Measurements from ENCODE around the gene ASIC4.

Gene ASIC4

DNA sequence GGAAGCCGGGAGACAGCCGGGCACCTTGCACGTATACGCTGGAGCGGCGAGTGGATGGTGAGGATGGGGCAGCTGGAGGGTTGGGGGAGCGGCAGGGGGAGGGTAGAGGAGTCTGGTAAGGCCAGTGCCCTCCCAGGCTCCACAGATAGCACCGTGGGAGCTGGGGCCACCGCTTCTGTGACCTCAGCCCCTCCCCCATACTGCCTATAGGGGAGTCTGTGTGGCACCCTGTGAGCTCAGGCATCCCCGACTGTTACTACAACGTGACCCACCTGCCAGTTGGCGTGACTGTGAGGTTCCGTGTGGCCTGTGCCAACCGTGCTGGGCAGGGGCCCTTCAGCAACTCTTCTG, 25.5 kb upstream of the ASIC4 start:
- Histone ChIP-seq H3K27ac (replicated peaks) (no peak overlapping the region), H3K4me3 (replicated peaks; ENCODE audit: insufficient read depth, low read length) (no peak overlapping the region), H3K27me3 (ENCODE audit: insufficient read depth, poor library complexity, severe bottlenecking) (peaks cover 39% of the 10 kb centered on the region)
- no peak for DNase-seq (ENCODE audit: low read depth in 1 of 2, low spot score in 1 of 2)
- no peak for TF ChIP-seq POLR2AphosphoS5 (IDR thresholded peaks at IDR 0.05; ENCODE audit: low read depth)
- TF ChIP-seq GABPA (IDR thresholded peaks at IDR 0.05; ENCODE audit: low read depth) = no peak
- TF ChIP-seq, protein P1, sequence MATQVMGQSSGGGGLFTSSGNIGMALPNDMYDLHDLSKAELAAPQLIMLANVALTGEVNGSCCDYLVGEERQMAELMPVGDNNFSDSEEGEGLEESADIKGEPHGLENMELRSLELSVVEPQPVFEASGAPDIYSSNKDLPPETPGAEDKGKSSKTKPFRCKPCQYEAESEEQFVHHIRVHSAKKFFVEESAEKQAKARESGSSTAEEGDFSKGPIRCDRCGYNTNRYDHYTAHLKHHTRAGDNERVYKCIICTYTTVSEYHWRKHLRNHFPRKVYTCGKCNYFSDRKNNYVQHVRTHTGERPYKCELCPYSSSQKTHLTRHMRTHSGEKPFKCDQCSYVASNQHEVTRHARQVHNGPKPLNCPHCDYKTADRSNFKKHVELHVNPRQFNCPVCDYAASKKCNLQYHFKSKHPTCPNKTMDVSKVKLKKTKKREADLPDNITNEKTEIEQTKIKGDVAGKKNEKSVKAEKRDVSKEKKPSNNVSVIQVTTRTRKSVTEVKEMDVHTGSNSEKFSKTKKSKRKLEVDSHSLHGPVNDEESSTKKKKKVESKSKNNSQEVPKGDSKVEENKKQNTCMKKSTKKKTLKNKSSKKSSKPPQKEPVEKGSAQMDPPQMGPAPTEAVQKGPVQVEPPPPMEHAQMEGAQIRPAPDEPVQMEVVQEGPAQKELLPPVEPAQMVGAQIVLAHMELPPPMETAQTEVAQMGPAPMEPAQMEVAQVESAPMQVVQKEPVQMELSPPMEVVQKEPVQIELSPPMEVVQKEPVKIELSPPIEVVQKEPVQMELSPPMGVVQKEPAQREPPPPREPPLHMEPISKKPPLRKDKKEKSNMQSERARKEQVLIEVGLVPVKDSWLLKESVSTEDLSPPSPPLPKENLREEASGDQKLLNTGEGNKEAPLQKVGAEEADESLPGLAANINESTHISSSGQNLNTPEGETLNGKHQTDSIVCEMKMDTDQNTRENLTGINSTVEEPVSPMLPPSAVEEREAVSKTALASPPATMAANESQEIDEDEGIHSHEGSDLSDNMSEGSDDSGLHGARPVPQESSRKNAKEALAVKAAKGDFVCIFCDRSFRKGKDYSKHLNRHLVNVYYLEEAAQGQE (IDR thresholded peaks at IDR 0.05; ENCODE audit: insufficient replicate concordance, low read depth) = no peak
- TF ChIP-seq, protein P2, sequence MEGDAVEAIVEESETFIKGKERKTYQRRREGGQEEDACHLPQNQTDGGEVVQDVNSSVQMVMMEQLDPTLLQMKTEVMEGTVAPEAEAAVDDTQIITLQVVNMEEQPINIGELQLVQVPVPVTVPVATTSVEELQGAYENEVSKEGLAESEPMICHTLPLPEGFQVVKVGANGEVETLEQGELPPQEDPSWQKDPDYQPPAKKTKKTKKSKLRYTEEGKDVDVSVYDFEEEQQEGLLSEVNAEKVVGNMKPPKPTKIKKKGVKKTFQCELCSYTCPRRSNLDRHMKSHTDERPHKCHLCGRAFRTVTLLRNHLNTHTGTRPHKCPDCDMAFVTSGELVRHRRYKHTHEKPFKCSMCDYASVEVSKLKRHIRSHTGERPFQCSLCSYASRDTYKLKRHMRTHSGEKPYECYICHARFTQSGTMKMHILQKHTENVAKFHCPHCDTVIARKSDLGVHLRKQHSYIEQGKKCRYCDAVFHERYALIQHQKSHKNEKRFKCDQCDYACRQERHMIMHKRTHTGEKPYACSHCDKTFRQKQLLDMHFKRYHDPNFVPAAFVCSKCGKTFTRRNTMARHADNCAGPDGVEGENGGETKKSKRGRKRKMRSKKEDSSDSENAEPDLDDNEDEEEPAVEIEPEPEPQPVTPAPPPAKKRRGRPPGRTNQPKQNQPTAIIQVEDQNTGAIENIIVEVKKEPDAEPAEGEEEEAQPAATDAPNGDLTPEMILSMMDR (IDR thresholded peaks at IDR 0.05; ENCODE audit: insufficient read depth, low read length) = no peak
- TF ChIP-seq SPI1 (IDR thresholded peaks at IDR 0.05; ENCODE audit: borderline replicate concordance, low read depth) = no peak

DNA sequence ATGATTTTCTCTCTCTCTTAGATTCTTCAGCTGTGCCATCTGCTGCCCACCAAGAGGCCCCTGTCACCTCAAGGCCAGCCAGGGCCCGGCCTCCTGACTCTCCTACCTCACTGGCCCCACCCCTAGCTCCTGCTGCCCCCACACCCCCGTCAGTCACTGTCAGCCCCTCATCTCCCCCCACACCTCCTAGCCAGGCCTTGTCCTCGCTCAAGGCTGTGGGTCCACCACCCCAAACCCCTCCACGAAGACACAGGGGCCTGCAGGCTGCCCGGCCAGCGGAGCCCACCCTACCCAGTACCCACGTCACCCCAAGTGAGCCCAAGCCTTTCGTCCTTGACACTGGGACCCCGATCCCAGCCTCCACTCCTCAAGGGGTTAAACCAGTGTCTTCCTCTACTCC, 25.0 kb upstream of the ASIC4 start:
- Histone ChIP-seq H3K27me3 (ENCODE audit: insufficient read depth, poor library complexity, severe bottlenecking) (peaks cover 38% of the 10 kb centered on the region), H3K4me3 (replicated peaks; ENCODE audit: insufficient read depth, low read length) (no peak overlapping the region), H3K27ac (replicated peaks) (no peak overlapping the region)
- no peak for DNase-seq (ENCODE audit: low read depth in 1 of 2, low spot score in 1 of 2)
- TF ChIP-seq, protein P1 (IDR thresholded peaks at IDR 0.05; ENCODE audit: insufficient replicate concordance, low read depth) = no peak
- TF ChIP-seq, protein P2 (IDR thresholded peaks at IDR 0.05; ENCODE audit: insufficient read depth, low read length) = no peak
- TF ChIP-seq POLR2AphosphoS5 (IDR thresholded peaks at IDR 0.05; ENCODE audit: low read depth) (no peak), GABPA (IDR thresholded peaks at IDR 0.05; ENCODE audit: low read depth) (no peak)

DNA sequence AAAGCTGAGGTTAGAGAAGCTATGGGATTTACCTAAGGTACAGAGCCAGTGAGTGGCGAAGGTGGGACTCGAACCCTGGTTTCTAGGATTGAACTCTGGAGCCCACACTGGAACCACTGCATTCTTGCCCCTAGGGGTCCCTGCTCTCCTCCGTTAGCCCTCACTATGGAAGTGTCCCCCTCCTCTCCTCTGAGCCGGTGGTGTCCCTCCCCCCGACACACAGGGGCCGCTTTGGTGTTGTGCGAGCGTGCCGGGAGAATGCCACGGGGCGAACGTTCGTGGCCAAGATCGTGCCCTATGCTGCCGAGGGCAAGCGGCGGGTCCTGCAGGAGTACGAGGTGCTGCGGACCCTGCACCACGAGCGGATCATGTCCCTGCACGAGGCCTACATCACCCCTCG, 24.1 kb upstream of the ASIC4 start:
- no peak overlapping the region for H3K4me3 ChIP-seq (replicated peaks; ENCODE audit: insufficient read depth, low read length)
- no peak for TF ChIP-seq POLR2AphosphoS5 (IDR thresholded peaks at IDR 0.05; ENCODE audit: low read depth)
- TF ChIP-seq, protein P2 (IDR thresholded peaks at IDR 0.05; ENCODE audit: insufficient read depth, low read length) = no peak
- TF ChIP-seq GABPA (IDR thresholded peaks at IDR 0.05; ENCODE audit: low read depth) = no peak
- no peak for DNase-seq (ENCODE audit: low read depth in 1 of 2, low spot score in 1 of 2)
- H3K27ac ChIP-seq (replicated peaks) = no peak overlapping the region
- peaks cover 41% of the 10 kb centered on the region for H3K27me3 ChIP-seq (ENCODE audit: insufficient read depth, poor library complexity, severe bottlenecking)

DNA sequence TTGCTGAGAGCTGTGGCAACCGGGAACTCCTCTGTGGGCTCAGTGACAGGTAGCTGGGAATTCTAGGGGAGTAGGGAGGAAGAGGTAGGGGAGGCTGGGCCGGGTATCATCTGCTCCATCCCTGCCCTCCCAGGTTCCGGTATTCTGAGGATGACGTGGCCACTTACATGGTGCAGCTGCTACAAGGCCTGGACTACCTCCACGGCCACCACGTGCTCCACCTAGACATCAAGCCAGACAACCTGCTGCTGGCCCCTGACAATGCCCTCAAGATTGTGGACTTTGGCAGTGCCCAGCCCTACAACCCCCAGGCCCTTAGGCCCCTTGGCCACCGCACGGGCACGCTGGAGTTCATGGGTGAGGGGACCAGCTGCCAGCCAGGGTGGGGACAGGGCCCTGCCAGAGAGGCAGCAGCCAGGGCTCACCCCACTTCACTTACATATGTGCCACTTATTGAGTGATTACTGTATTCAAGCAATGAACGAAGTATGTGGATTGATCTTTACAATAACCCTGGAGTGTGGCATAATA, 23.6 kb upstream of the ASIC4 start:
- DNase-seq (ENCODE audit: low read depth in 1 of 2, low spot score in 1 of 2) = no peak
- TF ChIP-seq GABPA (IDR thresholded peaks at IDR 0.05; ENCODE audit: low read depth) = no peak
- TF ChIP-seq, protein P1 (IDR thresholded peaks at IDR 0.05; ENCODE audit: insufficient replicate concordance, low read depth) = no peak
- TF ChIP-seq, protein P2 (IDR thresholded peaks at IDR 0.05; ENCODE audit: insufficient read depth, low read length) = no peak
- no peak for TF ChIP-seq POLR2AphosphoS5 (IDR thresholded peaks at IDR 0.05; ENCODE audit: low read depth)
- no peak for TF ChIP-seq SPI1 (IDR thresholded peaks at IDR 0.05; ENCODE audit: borderline replicate concordance, low read depth)
- Histone ChIP-seq H3K27me3 (ENCODE audit: insufficient read depth, poor library complexity, severe bottlenecking) (peaks cover 41% of the 10 kb centered on the region), H3K27ac (replicated peaks) (no peak overlapping the region), H3K4me3 (replicated peaks; ENCODE audit: insufficient read depth, low read length) (no peak overlapping the region)

Measured in HL-60 (cell line).